OCI-LY1 (cell line): ENCODE results near the gene RPS6KA2.
A peak's percentile ranks its signal among the peaks of the same experiment; 100 is the strongest.

Source experiments
- H2AFZ ChIP-seq: fragments of 200-600 bp; sonication (generic), shearing (Covaris generic); 2 replicates; pipeline ENCODE4 v1.6.0; 2014; ENCODE audit warnings: antibody characterized with exemption, mild to moderate bottlenecking, low read length
- H3F3A ChIP-seq: fragments of 200-600 bp; sonication (generic), shearing (Covaris generic); 2 replicates; pipeline ENCODE4 v1.6.0; 2014; ENCODE audit warnings: mild to moderate bottlenecking, antibody characterized with exemption, low read length, moderate library complexity; ENCODE audit not compliant: insufficient read depth
- H3K27ac ChIP-seq: fragments of 200-600 bp; sonication (generic); 2 replicates; pipeline ENCODE4 v1.5.1; 2014; ENCODE audit warnings: low read length, mixed run types, mild to moderate bottlenecking, low read depth; ENCODE audit not compliant: poor library complexity, severe bottlenecking
- H3K27me3 ChIP-seq: fragments of 200-600 bp; sonication (generic); 2 replicates; pipeline ENCODE4 v1.6.0; 2014; ENCODE audit warnings: antibody characterized with exemption, mild to moderate bottlenecking, low read length, moderate library complexity; ENCODE audit not compliant: insufficient read depth
- H3K36me3 ChIP-seq: fragments of 200-600 bp; sonication (generic); 2 replicates; pipeline ENCODE4 v1.6.1; 2014; ENCODE audit warnings: mild to moderate bottlenecking, antibody characterized with exemption, low read length, moderate library complexity, mixed read lengths; ENCODE audit not compliant: insufficient read depth
- H3K4me1 ChIP-seq: fragments of 200-600 bp; sonication (generic); 2 replicates; pipeline ENCODE4 v1.5.1; 2014; ENCODE audit warnings: mild to moderate bottlenecking, low read length, moderate library complexity; ENCODE audit not compliant: insufficient read depth, severe bottlenecking
- H3K4me2 ChIP-seq: fragments of 200-600 bp; sonication (generic), shearing (Covaris generic); 2 replicates; pipeline ENCODE4 v1.6.1; 2014; ENCODE audit warnings: low read length
- H3K4me3 ChIP-seq: fragments of 200-600 bp; sonication (generic); 2 replicates; pipeline ENCODE4 v1.5.1; 2014; ENCODE audit warnings: low read length, low read depth, mild to moderate bottlenecking, mixed read lengths; ENCODE audit not compliant: poor library complexity, severe bottlenecking
- H3K79me2 ChIP-seq: fragments of 200-600 bp; shearing (Covaris generic); 2 replicates; pipeline ENCODE4 v1.6.1; 2016; ENCODE audit warnings: mixed run types, low read length, mixed read lengths; ENCODE audit not compliant: insufficient read depth
- H3K9ac ChIP-seq: fragments of 200-600 bp; sonication (generic), shearing (Covaris generic); 2 replicates; pipeline ENCODE4 v1.6.1; 2014; ENCODE audit warnings: mild to moderate bottlenecking, low read length, mixed read lengths
- H3K9me2 ChIP-seq: fragments of 200-600 bp; sonication (generic), shearing (Covaris generic); 2 replicates; pipeline ENCODE4 v1.6.1; 2014; ENCODE audit warnings: low read depth, mild to moderate bottlenecking, low read length, mixed read lengths
- H3K9me3 ChIP-seq: fragments of 200-600 bp; shearing (Covaris generic); 2 replicates; pipeline ENCODE4 v1.6.1; 2014; ENCODE audit warnings: low read length, mixed read lengths
- H4K20me1 ChIP-seq: fragments of 200-600 bp; sonication (generic), shearing (Covaris generic); 2 replicates; pipeline ENCODE4 v1.6.0; 2016; ENCODE audit warnings: mild to moderate bottlenecking, low read length; ENCODE audit not compliant: insufficient read depth
- CTCF ChIP-seq: fragments of 200-600 bp; sonication (generic), shearing (Covaris generic); IDR thresholded peaks from 2 replicates; pipeline ENCODE4 v1.5.1; 2017; ENCODE audit warnings: mild to moderate bottlenecking, antibody characterized with exemption, low read length, moderate library complexity, mixed read lengths
- EZH2 ChIP-seq: fragments of 200-600 bp; sonication (generic), shearing (Covaris generic); IDR thresholded peaks from 2 replicates; pipeline ENCODE4 v1.8.0; 2017; ENCODE audit warnings: borderline replicate concordance, mixed run types, mild to moderate bottlenecking, antibody characterized with exemption, low read length, moderate library complexity, mixed read lengths

The RPS6KA2 gene

GRCh38 chr6:166509193-166509592, 117.9 kb downstream of the RPS6KA2 start:
- Histone ChIP-seq H3K9ac (no peak overlapping the region), H3K9me2 (no peaks in the 10 kb centered on the region)

GRCh38 chr6:166508726-166509125, 118.3 kb downstream of the RPS6KA2 start:
- Histone ChIP-seq H3K27me3 (peaks cover 3% of the 10 kb centered on the region; the same call in 1 of the 2 replicates), H3F3A (no peaks in the 10 kb centered on the region), H3K4me2 (no peak overlapping the region), H3K9ac (no peak overlapping the region), H3K4me3 (no peak overlapping the region), H3K9me2 (no peaks in the 10 kb centered on the region), H4K20me1 (no peaks in the 10 kb centered on the region), H2AFZ (no peak overlapping the region), H3K36me3 (no peaks in the 10 kb centered on the region), H3K27ac (no peak overlapping the region), H3K9me3 (no peaks in the 10 kb centered on the region), H3K79me2 (no peaks in the 10 kb centered on the region), H3K4me1 (peaks cover 6% of the 10 kb centered on the region)
- TF ChIP-seq CTCF: no peak
- no peak for TF ChIP-seq EZH2

More at GRCh38 chr6:166509193-166509592, 117.9 kb downstream of the RPS6KA2 start:
- Histone ChIP-seq H2AFZ (no peak overlapping the region), H4K20me1 (no peaks in the 10 kb centered on the region), H3K4me3 (no peak overlapping the region), H3K79me2 (no peaks in the 10 kb centered on the region), H3K9me3 (no peaks in the 10 kb centered on the region), H3K36me3 (no peaks in the 10 kb centered on the region), H3K27ac (no peak overlapping the region), H3F3A (no peaks in the 10 kb centered on the region), H3K4me1 (peaks cover 2% of the 10 kb centered on the region), H3K4me2 (no peak overlapping the region), H3K27me3 (peaks cover 3% of the 10 kb centered on the region; the same call in 1 of the 2 replicates)
- TF ChIP-seq CTCF (peak; percentile 7; the same call in 1 of the 2 replicates), EZH2 (no peak)

- no peak overlapping the region for H2AFZ ChIP-seq
- H3K4me3 ChIP-seq: no peak overlapping the region
- H3K9ac ChIP-seq: no peak overlapping the region
- no peak overlapping the region for H3K27ac ChIP-seq
- TF ChIP-seq CTCF (no peak), EZH2 (no peak)
- H3F3A ChIP-seq: no peaks in the 10 kb centered on the region
- no peaks in the 10 kb centered on the region for H4K20me1 ChIP-seq
- no peaks in the 10 kb centered on the region for H3K9me2 ChIP-seq
- peaks cover 6% of the 10 kb centered on the region for H3K4me1 ChIP-seq
- no peaks in the 10 kb centered on the region for H3K79me2 ChIP-seq
- no peaks in the 10 kb centered on the region for H3K36me3 ChIP-seq
- peaks cover 3% of the 10 kb centered on the region; the same call in 1 of the 2 replicates for H3K27me3 ChIP-seq
- H3K4me2 ChIP-seq: no peak overlapping the region
- no peaks in the 10 kb centered on the region for H3K9me3 ChIP-seq
These were observed 119.1 kb downstream of the RPS6KA2 start for GRCh38 chr6:166507809-166508564.
